H1 (cell line): ENCODE data around the gene TRABD. TPM values are rescaled to one million over a fixed set of nuclear protein-coding genes. Genes with fewer than 3 reads are reported as not detected.

Source experiments
- BACH1 ChIP-seq: IDR thresholded peaks from 2 replicates; pipeline ENCODE4 v1.6.1; 2012; ENCODE audit warnings: low read length, improper control_type of control experiment
- BRCA1 ChIP-seq: IDR thresholded peaks from 2 replicates; pipeline ENCODE4 v1.6.1; 2012; ENCODE audit warnings: low read depth, low read length, improper control_type of control experiment
- CEBPB ChIP-seq: IDR thresholded peaks from 2 replicates; pipeline ENCODE4 v1.6.1; 2012; ENCODE audit warnings: low read depth, low read length
- JUN ChIP-seq: IDR thresholded peaks from 2 replicates; pipeline ENCODE4 v1.6.1; 2011; ENCODE audit warnings: low read depth, mild to moderate bottlenecking, improper control_type of control experiment, low read length
- PHF8 ChIP-seq: fragments of 200-600 bp; sonication (generic); conservative IDR thresholded peaks from 2 replicates; pipeline ENCODE4 v1.7.1; 2012; ENCODE audit warnings: low read depth, mild to moderate bottlenecking, inconsistent platforms, low read length, moderate library complexity
- POLR2AphosphoS5 ChIP-seq: IDR thresholded peaks from 2 replicates; pipeline ENCODE4 v1.6.1; 2011; ENCODE audit warnings: low read depth, low read length
- RBBP5 ChIP-seq: IDR thresholded peaks from 2 replicates; pipeline ENCODE4 v1.7.1; 2012; ENCODE audit warnings: low read depth, mild to moderate bottlenecking, inconsistent platforms, low read length, moderate library complexity, borderline replicate concordance
- polyA plus RNA-seq, 7 experiments: library from polyadenylated mRNA; depleted of rRNA in 3 of 7; stranded (reverse) in 5 of 7; unstranded in 2 of 7; fragments of >200 nt in 5 of 7; fragments of 200-250 nt in 2 of 7; gene quantifications; 1 replicate in 5 of 7; 2 replicates in 1 of 7; 4 replicates in 1 of 7; pipeline versions ENCODE4 v1.2.1 to v1.2.3, GENCODE V29; 2011 to 2013; ENCODE audit warnings: missing spikeins in 2 of 7, mixed read lengths in 2 of 7
- total RNA-seq: library from RNA; stranded (reverse); fragmentation: NEBNext Ultra II Directional; extraction: Animal tissue kit (Norgen Biotek cat#: 25700); gene quantifications from 2 replicates; pipeline ENCODE4 v1.2.1, GENCODE V29; 2021

The TRABD gene
- total and polyA plus RNA-seq, 2 of the 8 experiments (the other 6 are each of a cell fraction or from before 2014, with no cell fraction given) = 44.2 to 57.5 TPM

DNA sequence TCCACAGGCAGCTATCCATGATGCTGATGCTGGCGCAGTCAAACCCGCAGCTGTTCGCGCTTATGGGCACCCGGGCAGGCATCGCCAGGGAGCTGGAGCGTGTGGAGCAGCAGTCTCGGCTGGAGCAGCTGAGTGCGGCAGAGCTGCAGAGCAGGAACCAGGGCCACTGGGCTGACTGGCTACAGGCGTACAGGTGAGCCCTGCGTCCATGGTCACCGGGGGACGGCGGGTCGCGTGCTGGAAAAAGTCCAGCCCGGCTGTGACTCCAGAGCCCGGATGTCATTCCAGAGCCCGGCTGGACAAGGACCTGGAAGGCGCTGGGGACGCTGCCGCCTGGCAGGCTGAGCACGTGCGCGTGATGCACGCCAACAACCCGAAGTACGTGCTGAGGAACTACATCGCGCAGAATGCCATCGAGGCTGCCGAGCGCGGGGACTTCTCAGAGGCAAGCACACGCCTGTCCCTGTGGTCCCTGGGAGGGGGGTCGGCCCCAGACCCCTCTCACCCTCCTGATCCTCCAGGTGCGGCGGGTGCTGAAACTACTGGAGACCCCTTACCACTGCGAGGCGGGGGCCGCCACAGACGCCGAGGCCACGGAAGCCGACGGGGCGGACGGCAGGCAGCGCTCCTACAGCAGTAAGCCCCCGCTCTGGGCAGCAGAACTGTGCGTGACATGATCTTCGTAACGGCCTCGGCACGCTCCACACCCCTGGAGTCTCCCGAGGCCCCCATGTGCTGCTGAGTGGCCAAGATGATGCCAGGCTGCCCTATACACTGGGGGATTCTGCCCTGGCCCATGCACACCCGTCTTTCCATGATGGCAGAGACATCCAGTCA lies 31.2 kb downstream of the TRABD start (continued):
- TF ChIP-seq BRCA1 (no peak), BACH1 (no peak), JUN (no peak), PHF8 (no peak), POLR2AphosphoS5 (no peak), RBBP5 (no peak), CEBPB (no peak)
